ENCODE results near the gene TJP2. TPM values are rescaled to one million over a fixed set of nuclear protein-coding genes. Genes with fewer than 3 reads are reported as not detected.
A peak's percentile ranks its signal among the peaks of the same experiment; 100 is the strongest.

Gene TJP2
- total RNA-seq, 3 donors from 2014 or later (not counting 1 experiment from before 2014, with no cell fraction given): 6.8 to 10.0 (median 9.6) TPM

DNA sequence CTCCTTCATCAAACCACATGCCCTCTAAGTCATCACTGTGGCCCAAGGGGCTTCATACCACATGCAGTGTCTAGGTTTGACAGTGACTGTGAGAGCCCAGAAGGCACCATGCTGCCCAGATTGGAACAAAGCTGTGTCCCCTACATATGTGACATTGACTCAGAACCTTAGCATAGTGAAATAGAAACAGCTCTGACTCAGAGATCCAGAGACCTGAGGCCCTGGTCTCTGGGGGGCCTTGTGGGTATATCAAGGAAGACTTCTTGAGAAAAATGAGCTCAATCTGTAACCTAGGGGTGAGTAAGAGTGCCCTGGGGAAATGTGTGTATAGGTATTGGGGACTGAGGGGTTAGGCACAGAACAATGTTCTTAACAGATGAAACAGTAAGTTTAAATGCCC is 143.8 kb downstream of the TJP2 start:
- H3K4me1 ChIP-seq (ENCODE audit: control insufficient read depth, insufficient read depth, low read length): no peaks in the 10 kb centered on the region
- ATAC-seq: peak in 1 of 3 donors; percentile 22
- TF ChIP-seq, protein P1, sequence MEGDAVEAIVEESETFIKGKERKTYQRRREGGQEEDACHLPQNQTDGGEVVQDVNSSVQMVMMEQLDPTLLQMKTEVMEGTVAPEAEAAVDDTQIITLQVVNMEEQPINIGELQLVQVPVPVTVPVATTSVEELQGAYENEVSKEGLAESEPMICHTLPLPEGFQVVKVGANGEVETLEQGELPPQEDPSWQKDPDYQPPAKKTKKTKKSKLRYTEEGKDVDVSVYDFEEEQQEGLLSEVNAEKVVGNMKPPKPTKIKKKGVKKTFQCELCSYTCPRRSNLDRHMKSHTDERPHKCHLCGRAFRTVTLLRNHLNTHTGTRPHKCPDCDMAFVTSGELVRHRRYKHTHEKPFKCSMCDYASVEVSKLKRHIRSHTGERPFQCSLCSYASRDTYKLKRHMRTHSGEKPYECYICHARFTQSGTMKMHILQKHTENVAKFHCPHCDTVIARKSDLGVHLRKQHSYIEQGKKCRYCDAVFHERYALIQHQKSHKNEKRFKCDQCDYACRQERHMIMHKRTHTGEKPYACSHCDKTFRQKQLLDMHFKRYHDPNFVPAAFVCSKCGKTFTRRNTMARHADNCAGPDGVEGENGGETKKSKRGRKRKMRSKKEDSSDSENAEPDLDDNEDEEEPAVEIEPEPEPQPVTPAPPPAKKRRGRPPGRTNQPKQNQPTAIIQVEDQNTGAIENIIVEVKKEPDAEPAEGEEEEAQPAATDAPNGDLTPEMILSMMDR (IDR thresholded peaks at IDR 0.05): no peak
- no peak overlapping the region for H3K4me3 ChIP-seq (ENCODE audit: low read length)
- Mint-ChIP-seq H3K36me3 (no peaks in the 10 kb centered on the region), H3K27ac (no peak overlapping the region), H3K4me1 (no peaks in the 10 kb centered on the region), H3K4me3 (no peak overlapping the region), H3K27me3 (ENCODE audit: low read depth in 2 of 2) (peaks cover 0 to 10% of the 10 kb centered on the region in 2 donors), H3K9me3 (peaks cover 0 to 6% of the 10 kb centered on the region in 2 donors)
- H3K9me3 ChIP-seq (ENCODE audit: control insufficient read depth, insufficient read depth, low read length): peaks cover 5% of the 10 kb centered on the region
- no peaks in the 10 kb centered on the region for H3K36me3 ChIP-seq (ENCODE audit: control insufficient read depth, insufficient read depth, low read length)
- DNase-seq: no peak
- no peaks in the 10 kb centered on the region for H3K27me3 ChIP-seq (ENCODE audit: control insufficient read depth, insufficient read depth, low read length)
- H3K27ac ChIP-seq (ENCODE audit: low read length): no peak overlapping the region
- intact Hi-C loops (cut with micrococcal nuclease): no loop called here

DNA sequence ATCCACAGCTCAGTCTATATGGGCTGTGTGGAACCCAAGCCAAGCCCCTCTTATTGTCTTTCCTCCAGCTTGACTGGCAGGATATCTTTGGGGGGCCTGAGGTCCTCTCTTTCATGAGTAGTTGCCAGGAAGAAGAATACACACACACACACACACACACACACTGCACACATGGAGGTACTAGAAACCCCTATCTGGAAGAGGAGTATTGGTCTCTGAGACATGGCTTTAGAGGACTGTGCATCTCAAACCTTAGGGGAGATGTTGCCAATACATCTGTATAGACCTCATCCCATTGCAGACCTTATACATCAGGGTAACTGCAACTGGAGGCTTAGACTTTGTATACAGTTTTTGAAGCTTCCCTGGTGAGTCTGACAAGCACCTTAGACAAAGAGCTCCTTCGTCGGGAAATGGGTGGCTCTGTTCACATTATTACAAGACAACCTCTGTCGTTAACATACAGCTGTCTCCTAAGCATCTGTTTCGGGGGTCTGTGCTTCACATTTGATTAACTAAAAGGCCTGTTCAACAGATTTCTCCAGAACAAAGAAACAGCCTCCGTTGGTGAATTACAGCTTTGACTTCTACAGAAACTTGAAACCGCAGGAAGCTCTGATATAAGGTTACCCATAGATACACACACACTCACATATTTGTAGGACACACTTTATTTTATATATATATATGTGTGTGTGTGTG is 145.4 kb downstream of the TJP2 start:
- 80% methylated on average over 5 of the region's 6 CpGs for WGBS (ENCODE audit: insufficient coverage)
- Histone ChIP-seq H3K36me3 (ENCODE audit: control insufficient read depth, insufficient read depth, low read length) (no peaks in the 10 kb centered on the region), H3K4me1 (ENCODE audit: control insufficient read depth, insufficient read depth, low read length) (no peaks in the 10 kb centered on the region), H3K27me3 (ENCODE audit: control insufficient read depth, insufficient read depth, low read length) (peaks cover 5% of the 10 kb centered on the region), H3K27ac (ENCODE audit: low read length) (no peak overlapping the region), H3K4me3 (ENCODE audit: low read length) (no peak overlapping the region), H3K9me3 (ENCODE audit: control insufficient read depth, insufficient read depth, low read length) (no peaks in the 10 kb centered on the region)
- Mint-ChIP-seq H3K4me3 (no peak overlapping the region), H3K36me3 (no peaks in the 10 kb centered on the region), H3K4me1 (no peaks in the 10 kb centered on the region), H3K27ac (no peak overlapping the region), H3K9me3 (no peaks in the 10 kb centered on the region), H3K27me3 (ENCODE audit: low read depth in 2 of 2) (peaks cover 8 to 14% of the 10 kb centered on the region in 2 donors)
- TF ChIP-seq, protein P1 (IDR thresholded peaks at IDR 0.05): no peak
- intact Hi-C loops (cut with micrococcal nuclease): no loop called here
- no peak for ATAC-seq
- DNase-seq: no peak

DNA sequence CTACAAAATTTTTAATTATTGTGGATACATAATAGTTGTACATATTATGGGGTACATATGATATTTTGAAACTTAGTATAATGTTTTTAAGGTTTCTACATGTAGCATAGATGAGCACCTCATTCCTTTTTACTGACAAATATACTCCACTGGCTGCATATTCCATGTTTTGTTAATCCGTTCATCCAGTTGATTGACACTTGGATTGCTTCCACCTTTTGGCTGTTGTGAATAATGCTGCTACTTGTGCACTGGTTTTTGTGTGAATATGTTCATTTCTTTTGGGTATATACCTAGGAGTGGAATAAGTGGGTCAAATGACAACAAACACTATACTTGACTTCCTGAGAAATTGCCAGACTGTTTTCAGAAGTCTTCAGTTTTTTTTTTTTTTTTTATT is 148.2 kb downstream of the TJP2 start:
- DNase-seq (no peak), ATAC-seq (no peak)
- H3K4me1 Mint-ChIP-seq: no peaks in the 10 kb centered on the region
- H3K4me3 ChIP-seq (ENCODE audit: low read length): no peak overlapping the region
- no peak overlapping the region for H3K27ac Mint-ChIP-seq
- no peak overlapping the region for H3K27ac ChIP-seq (ENCODE audit: low read length)
- WGBS (ENCODE audit: insufficient coverage): 100% methylated on average over 1 of the region's 1 CpG
- H3K9me3 Mint-ChIP-seq: no peaks in the 10 kb centered on the region
- no peaks in the 10 kb centered on the region for H3K9me3 ChIP-seq (ENCODE audit: control insufficient read depth, insufficient read depth, low read length)
- intact Hi-C loops (cut with micrococcal nuclease): no loop called here
- TF ChIP-seq, protein P1 (IDR thresholded peaks at IDR 0.05): no peak
- no peaks in the 10 kb centered on the region for H3K36me3 ChIP-seq (ENCODE audit: control insufficient read depth, insufficient read depth, low read length)
- no peaks in the 10 kb centered on the region for H3K36me3 Mint-ChIP-seq
- no peak overlapping the region for H3K4me3 Mint-ChIP-seq
- peaks cover 22 to 27% of the 10 kb centered on the region in 2 donors for H3K27me3 Mint-ChIP-seq (ENCODE audit: low read depth in 2 of 2)
- H3K4me1 ChIP-seq (ENCODE audit: control insufficient read depth, insufficient read depth, low read length): no peaks in the 10 kb centered on the region
- H3K27me3 ChIP-seq (ENCODE audit: control insufficient read depth, insufficient read depth, low read length): peaks cover 5% of the 10 kb centered on the region

DNA sequence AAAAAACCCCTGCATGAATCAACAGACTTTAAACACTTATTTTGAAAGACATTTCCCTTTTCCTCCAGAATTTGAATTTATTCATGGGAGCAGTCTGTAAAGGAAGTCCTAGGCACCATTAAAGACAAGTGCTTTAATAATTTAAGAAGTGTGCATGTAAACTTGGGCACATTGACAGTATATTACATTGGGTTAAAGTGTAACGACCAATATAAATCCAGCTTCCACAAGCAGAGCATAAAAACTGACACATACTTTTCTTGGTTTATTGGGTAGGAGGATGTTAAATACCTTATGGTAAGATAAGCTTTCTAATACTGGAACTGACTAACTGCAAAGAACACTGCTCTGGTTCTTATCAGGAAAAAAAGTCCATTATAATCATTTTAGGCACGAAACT is 149.8 kb downstream of the TJP2 start:
- DNase-seq: no peak
- Histone ChIP-seq H3K9me3 (ENCODE audit: control insufficient read depth, insufficient read depth, low read length) (no peaks in the 10 kb centered on the region), H3K4me1 (ENCODE audit: control insufficient read depth, insufficient read depth, low read length) (no peaks in the 10 kb centered on the region), H3K4me3 (ENCODE audit: low read length) (no peak overlapping the region), H3K27ac (ENCODE audit: low read length) (no peak overlapping the region), H3K27me3 (ENCODE audit: control insufficient read depth, insufficient read depth, low read length) (peaks cover 5% of the 10 kb centered on the region), H3K36me3 (ENCODE audit: control insufficient read depth, insufficient read depth, low read length) (no peaks in the 10 kb centered on the region)
- intact Hi-C loops (cut with micrococcal nuclease): no loop called here
- Mint-ChIP-seq H3K9me3 (no peaks in the 10 kb centered on the region), H3K4me1 (no peaks in the 10 kb centered on the region), H3K36me3 (no peaks in the 10 kb centered on the region), H3K27ac (no peak overlapping the region), H3K27me3 (ENCODE audit: low read depth in 2 of 2) (peaks cover 27 to 33% of the 10 kb centered on the region in 2 donors), H3K4me3 (no peak overlapping the region)
- TF ChIP-seq, protein P1 (IDR thresholded peaks at IDR 0.05): no peak
- ATAC-seq: no peak
- WGBS (ENCODE audit: insufficient coverage): no CpG with 5 or more reads among the region's 2 CpGs
